Brain microvascular endothelial cell (primary cell): ENCODE results near the gene WDR75.

Experiments used
- DNase-seq: peaks from one replicate; pipeline ENCODE4 v3.0.0-alpha.2; 2020
- H3K27ac ChIP-seq: fragments of 250-450 bp; sonication (Bioruptor Pico); 2 replicates; pipeline ENCODE4 v1.5.1; 2020; ENCODE audit warnings: mild to moderate bottlenecking, moderate library complexity
- H3K27me3 ChIP-seq: fragments of 250-450 bp; sonication (Bioruptor Pico); replicated peaks from 2 replicates; pipeline ENCODE4 v1.5.1; 2020; ENCODE audit warnings: mild to moderate bottlenecking
- H3K36me3 ChIP-seq: fragments of 250-450 bp; sonication (Bioruptor Pico); replicated peaks from 2 replicates; pipeline ENCODE4 v1.5.1; 2020; ENCODE audit warnings: mild to moderate bottlenecking
- H3K4me3 ChIP-seq: 2 replicates; pipeline ENCODE4 v1.5.1; 2011; ENCODE audit warnings: low read depth, mild to moderate bottlenecking, control low read depth, low read length, moderate library complexity
- in situ Hi-C: cut with HindIII; loops from 2 replicates; pipeline ENCODE4 v1.10.0; 2017; ENCODE audit warnings: low sequenced_read_pairs, low pct_ligation_motif_present
- TF ChIP-seq, protein P1 (sequence below): IDR thresholded peaks from 2 replicates; pipeline ENCODE4 v1.5.1; 2011; ENCODE audit warnings: low read depth, mild to moderate bottlenecking, moderate library complexity, low read length, control low read depth, inconsistent platforms; ENCODE audit errors: missing control alignments

WDR75 gene

DNA sequence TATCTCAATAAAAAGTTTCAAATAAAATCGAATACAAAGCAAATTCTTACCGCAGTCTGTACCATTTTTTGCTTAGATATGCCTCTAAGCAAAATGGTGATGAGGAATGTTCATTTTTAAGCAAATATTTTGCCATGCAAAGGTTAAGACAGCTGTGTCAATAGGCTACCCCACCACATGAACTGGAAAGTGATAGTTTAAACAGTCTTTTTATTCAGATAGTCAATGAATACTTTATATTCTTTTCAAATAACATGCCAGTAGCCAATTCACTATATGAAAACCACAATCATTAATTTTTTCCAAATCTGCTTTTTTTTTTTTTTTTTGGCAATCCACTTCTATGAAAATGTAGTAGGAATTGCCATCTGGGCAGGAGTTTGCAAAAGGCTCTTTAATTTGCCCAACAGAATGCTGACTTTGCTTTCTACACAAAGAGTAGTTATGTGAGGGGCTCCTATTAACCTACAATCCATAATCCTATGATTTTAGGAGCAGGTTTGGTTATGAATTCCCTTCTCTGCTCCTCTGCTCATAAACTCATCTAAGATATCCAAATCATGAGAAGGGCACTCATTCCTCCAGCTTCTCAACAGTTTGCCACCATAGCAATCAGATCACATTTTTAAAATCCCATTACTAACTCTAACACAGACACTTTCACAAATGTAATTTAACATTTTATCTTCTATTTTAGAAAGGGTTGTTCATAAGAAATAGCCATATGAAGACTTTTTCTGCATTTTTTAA is 70.1 kb downstream of the WDR75 start:
- TF ChIP-seq, protein P1, sequence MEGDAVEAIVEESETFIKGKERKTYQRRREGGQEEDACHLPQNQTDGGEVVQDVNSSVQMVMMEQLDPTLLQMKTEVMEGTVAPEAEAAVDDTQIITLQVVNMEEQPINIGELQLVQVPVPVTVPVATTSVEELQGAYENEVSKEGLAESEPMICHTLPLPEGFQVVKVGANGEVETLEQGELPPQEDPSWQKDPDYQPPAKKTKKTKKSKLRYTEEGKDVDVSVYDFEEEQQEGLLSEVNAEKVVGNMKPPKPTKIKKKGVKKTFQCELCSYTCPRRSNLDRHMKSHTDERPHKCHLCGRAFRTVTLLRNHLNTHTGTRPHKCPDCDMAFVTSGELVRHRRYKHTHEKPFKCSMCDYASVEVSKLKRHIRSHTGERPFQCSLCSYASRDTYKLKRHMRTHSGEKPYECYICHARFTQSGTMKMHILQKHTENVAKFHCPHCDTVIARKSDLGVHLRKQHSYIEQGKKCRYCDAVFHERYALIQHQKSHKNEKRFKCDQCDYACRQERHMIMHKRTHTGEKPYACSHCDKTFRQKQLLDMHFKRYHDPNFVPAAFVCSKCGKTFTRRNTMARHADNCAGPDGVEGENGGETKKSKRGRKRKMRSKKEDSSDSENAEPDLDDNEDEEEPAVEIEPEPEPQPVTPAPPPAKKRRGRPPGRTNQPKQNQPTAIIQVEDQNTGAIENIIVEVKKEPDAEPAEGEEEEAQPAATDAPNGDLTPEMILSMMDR = no peak
- Histone ChIP-seq H3K4me3 (no peak overlapping the region), H3K36me3 (no peaks in the 10 kb centered on the region), H3K27ac (no peak overlapping the region), H3K27me3 (no peaks in the 10 kb centered on the region)
- in situ Hi-C loops = no loop called here
- DNase-seq = no peak

DNA sequence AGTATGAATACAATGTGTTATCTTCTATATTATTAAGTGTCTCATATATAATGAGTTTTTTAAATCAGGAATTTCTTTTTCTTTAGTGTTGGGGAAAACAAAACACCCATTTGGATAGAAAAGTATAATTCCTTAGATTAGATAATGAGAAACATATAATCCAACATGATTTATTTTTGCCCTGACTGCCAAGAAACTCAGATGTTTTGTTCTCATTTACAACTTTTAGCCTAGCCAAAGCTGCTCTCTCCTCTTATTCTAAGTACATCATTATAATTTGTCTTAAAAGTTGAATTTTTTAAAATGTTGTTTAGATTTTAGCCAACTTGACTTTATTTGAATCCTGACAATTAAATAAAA is 70.7 kb downstream of the WDR75 start:
- no peak for DNase-seq
- no peak overlapping the region for H3K4me3 ChIP-seq
- in situ Hi-C loops = no loop called here
- H3K27me3 ChIP-seq = no peaks in the 10 kb centered on the region
- TF ChIP-seq, protein P1 = no peak
- no peaks in the 10 kb centered on the region for H3K36me3 ChIP-seq
- no peak overlapping the region for H3K27ac ChIP-seq

- Histone ChIP-seq H3K4me3 (no peak overlapping the region), H3K27ac (no peak overlapping the region), H3K36me3 (no peaks in the 10 kb centered on the region), H3K27me3 (no peaks in the 10 kb centered on the region)
- TF ChIP-seq, protein P1 = no peak
- in situ Hi-C loops = no loop called here
- DNase-seq = no peak
Measured at GRCh38 chr2:189512879-189513278, 71.6 kb downstream of the WDR75 start.

- in situ Hi-C loops = no loop called here
- H3K36me3 ChIP-seq = no peaks in the 10 kb centered on the region
- no peak overlapping the region for H3K4me3 ChIP-seq
- DNase-seq = no peak
- no peak overlapping the region for H3K27ac ChIP-seq
- TF ChIP-seq, protein P1 = no peak
- no peaks in the 10 kb centered on the region for H3K27me3 ChIP-seq
Measured at GRCh38 chr2:189514104-189514503, 72.8 kb downstream of the WDR75 start.

- TF ChIP-seq, protein P1 = no peak
- Histone ChIP-seq H3K4me3 (no peak overlapping the region), H3K27me3 (no peaks in the 10 kb centered on the region), H3K36me3 (no peaks in the 10 kb centered on the region), H3K27ac (no peak overlapping the region)
- peak; percentile 11 for DNase-seq
- in situ Hi-C loops = no loop called here
Measured at GRCh38 chr2:189515264-189515663, 74.0 kb downstream of the WDR75 start.

DNA sequence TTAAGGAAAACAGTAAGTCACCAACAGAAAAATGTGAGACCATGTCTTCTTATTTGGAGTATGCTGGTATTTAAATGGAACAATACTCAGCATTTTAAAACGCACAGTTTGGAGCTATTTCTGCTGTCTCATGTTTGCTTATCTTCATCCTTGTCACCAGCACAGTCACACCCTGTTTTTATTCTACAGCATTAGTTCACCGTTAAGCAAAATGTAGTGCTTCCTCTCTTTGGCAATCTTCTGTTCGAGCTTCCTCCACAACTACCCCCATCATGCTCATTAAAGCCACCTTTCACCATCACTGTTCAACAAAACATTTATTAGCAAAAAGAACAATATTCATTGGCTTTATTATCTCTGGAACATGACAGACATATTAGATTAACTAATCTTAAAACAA is 75.3 kb downstream of the WDR75 start:
- TF ChIP-seq, protein P1 = no peak
- no peak for DNase-seq
- in situ Hi-C loops = no loop called here
- Histone ChIP-seq H3K27me3 (no peaks in the 10 kb centered on the region), H3K36me3 (no peaks in the 10 kb centered on the region), H3K4me3 (no peak overlapping the region), H3K27ac (no peak overlapping the region)
